Sigmoid colon (tissue), 4 donors: ENCODE measurements around the gene SLC5A11.

Experiments
- EP300 ChIP-seq, 4 donors: sonication (generic); formaldehyde crosslinking; IDR thresholded peaks; one replicate each; pipeline ENCODE4 v1.6.1; 2017; ENCODE audit warnings: antibody characterized with exemption in 4 of 4
- POLR2AphosphoS5 ChIP-seq, 4 donors: sonication (generic); formaldehyde crosslinking; IDR thresholded peaks; one replicate each; pipeline ENCODE4 v1.6.1; 2017; ENCODE audit warnings: antibody characterized with exemption in 4 of 4
- TF ChIP-seq, protein P1 (sequence below), 4 experiments: fragments of 450-650 bp in 3 of 4; fragments of 200-600 bp in 1 of 4; IDR thresholded peaks; one replicate each; pipeline ENCODE4 v1.5.1; 2016 to 2019; ENCODE audit warnings: antibody characterized with exemption in 4 of 4, mild to moderate bottlenecking in 3 of 4, moderate library complexity in 2 of 4

DNA sequence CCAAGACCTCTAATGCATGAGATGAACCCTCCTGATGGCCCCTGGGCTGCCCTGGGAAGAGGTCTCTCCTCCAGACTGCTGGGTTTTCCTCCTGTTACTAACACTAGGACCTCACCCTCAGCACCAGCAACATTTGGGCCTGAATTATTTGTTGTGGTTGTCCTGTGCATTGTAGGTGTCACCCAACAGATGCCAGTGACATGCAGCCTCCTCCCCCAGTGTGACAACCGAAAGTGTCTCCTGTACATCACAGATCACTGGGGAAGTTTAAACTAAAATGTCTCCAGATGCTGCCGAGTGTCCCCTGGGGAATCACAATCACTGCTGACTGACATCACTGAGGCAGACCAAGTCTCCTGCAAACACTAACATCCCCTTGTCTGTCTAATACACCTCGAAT, 74.8 kb downstream of the SLC5A11 start:
- TF ChIP-seq EP300 (IDR thresholded peaks at IDR 0.05), result no peak
- TF ChIP-seq, protein P1, sequence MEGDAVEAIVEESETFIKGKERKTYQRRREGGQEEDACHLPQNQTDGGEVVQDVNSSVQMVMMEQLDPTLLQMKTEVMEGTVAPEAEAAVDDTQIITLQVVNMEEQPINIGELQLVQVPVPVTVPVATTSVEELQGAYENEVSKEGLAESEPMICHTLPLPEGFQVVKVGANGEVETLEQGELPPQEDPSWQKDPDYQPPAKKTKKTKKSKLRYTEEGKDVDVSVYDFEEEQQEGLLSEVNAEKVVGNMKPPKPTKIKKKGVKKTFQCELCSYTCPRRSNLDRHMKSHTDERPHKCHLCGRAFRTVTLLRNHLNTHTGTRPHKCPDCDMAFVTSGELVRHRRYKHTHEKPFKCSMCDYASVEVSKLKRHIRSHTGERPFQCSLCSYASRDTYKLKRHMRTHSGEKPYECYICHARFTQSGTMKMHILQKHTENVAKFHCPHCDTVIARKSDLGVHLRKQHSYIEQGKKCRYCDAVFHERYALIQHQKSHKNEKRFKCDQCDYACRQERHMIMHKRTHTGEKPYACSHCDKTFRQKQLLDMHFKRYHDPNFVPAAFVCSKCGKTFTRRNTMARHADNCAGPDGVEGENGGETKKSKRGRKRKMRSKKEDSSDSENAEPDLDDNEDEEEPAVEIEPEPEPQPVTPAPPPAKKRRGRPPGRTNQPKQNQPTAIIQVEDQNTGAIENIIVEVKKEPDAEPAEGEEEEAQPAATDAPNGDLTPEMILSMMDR (IDR thresholded peaks at IDR 0.05), result no peak
- no peak for TF ChIP-seq POLR2AphosphoS5 (IDR thresholded peaks at IDR 0.05)
